Endothelial cell (in vitro differentiated cells): ENCODE measurements around the gene SIGLEC1. TPM values are rescaled to one million over a fixed set of nuclear protein-coding genes. Genes with fewer than 3 reads are reported as not detected.

Experiments
- DNase-seq: peaks from one replicate; pipeline ENCODE4 v3.0.0; 2021; ENCODE audit warnings: low spot score
- H3K27ac Mint-ChIP-seq: one replicate; pipeline ENCODE4 v1.8.0; 2021; ENCODE audit warnings: mixed read lengths, inconsistent platforms; ENCODE audit not compliant: unreplicated experiment
- H3K27me3 Mint-ChIP-seq: one replicate; pipeline ENCODE4 v1.8.0; 2021; ENCODE audit warnings: mild to moderate bottlenecking, moderate library complexity, mixed read lengths, inconsistent platforms; ENCODE audit not compliant: unreplicated experiment
- H3K36me3 Mint-ChIP-seq: one replicate; pipeline ENCODE4 v1.8.0; 2021; ENCODE audit warnings: mild to moderate bottlenecking, low read depth, mixed read lengths, inconsistent platforms; ENCODE audit not compliant: unreplicated experiment
- H3K4me1 Mint-ChIP-seq: one replicate; pipeline ENCODE4 v1.8.0; 2021; ENCODE audit warnings: mild to moderate bottlenecking, mixed read lengths, inconsistent platforms; ENCODE audit not compliant: unreplicated experiment
- H3K4me3 Mint-ChIP-seq: one replicate; pipeline ENCODE4 v1.8.0; 2021; ENCODE audit warnings: mild to moderate bottlenecking, mixed read lengths, inconsistent platforms; ENCODE audit not compliant: unreplicated experiment
- H3K9me3 Mint-ChIP-seq: one replicate; pipeline ENCODE4 v1.8.0; 2021; ENCODE audit warnings: mixed read lengths, inconsistent platforms; ENCODE audit not compliant: unreplicated experiment
- total RNA-seq: library from RNA; stranded (reverse); fragmentation: NEBNext Ultra II Directional; extraction: Animal tissue kit (Norgen Biotek cat#: 25700); gene quantifications from one replicate; pipeline ENCODE4 v1.2.1, GENCODE V29; 2021; ENCODE audit not compliant: unreplicated experiment
- TF ChIP-seq, protein P1 (sequence below): fragments of 200-600 bp; sonication (generic); IDR thresholded peaks from one replicate; pipeline ENCODE4 v1.5.0; 2021; ENCODE audit warnings: antibody characterized with exemption; ENCODE audit not compliant: unreplicated experiment

The SIGLEC1 gene
- total RNA-seq, 1 donor from 2014 or later = not detected

- H3K9me3 Mint-ChIP-seq = no peaks in the 10 kb centered on the region
- TF ChIP-seq, protein P1, sequence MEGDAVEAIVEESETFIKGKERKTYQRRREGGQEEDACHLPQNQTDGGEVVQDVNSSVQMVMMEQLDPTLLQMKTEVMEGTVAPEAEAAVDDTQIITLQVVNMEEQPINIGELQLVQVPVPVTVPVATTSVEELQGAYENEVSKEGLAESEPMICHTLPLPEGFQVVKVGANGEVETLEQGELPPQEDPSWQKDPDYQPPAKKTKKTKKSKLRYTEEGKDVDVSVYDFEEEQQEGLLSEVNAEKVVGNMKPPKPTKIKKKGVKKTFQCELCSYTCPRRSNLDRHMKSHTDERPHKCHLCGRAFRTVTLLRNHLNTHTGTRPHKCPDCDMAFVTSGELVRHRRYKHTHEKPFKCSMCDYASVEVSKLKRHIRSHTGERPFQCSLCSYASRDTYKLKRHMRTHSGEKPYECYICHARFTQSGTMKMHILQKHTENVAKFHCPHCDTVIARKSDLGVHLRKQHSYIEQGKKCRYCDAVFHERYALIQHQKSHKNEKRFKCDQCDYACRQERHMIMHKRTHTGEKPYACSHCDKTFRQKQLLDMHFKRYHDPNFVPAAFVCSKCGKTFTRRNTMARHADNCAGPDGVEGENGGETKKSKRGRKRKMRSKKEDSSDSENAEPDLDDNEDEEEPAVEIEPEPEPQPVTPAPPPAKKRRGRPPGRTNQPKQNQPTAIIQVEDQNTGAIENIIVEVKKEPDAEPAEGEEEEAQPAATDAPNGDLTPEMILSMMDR = no peak
- no peak for DNase-seq
Measured at GRCh38 chr20:3719046-3719445, 6.6 kb upstream of the SIGLEC1 start.

DNA sequence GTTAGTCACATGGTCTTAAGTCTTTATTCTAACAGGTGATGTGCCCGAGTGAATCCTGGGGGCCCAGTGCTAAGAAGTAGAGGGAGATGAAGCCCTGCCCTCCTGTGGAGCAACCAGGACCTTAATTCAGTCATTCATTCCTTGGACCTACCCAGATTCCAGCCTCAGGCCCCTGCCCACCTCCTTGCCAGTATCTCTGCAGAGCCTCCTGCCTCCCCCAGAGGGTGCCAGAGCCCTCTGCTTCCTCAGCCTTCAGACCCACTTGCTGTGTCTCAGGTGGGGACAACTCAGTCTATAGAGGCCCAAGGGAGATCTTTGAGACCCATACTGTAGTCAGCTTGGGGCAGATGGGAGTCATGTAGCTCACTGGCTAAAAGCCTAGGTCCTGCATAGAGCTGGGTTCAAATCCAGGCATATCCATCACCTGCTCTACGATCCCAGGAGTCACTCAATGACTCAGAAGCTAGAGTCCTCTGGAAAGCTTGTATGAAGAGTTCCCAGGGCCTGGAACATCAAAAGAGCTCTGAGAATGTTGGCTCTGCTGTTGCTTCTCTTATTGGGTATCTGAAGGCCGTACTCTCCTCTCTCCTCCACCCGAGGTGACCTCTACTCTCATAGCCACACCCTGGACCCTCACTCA is 3.9 kb upstream of the SIGLEC1 start:
- no peak overlapping the region for H3K27ac Mint-ChIP-seq
- TF ChIP-seq, protein P1 = peak; percentile 25

More at GRCh38 chr20:3719046-3719445, 6.6 kb upstream of the SIGLEC1 start:
- no peak overlapping the region for H3K4me3 Mint-ChIP-seq
- H3K36me3 Mint-ChIP-seq = peaks cover 3% of the 10 kb centered on the region
- peaks cover 5% of the 10 kb centered on the region for H3K4me1 Mint-ChIP-seq
- H3K27ac Mint-ChIP-seq = no peak overlapping the region
- peaks cover 3% of the 10 kb centered on the region for H3K27me3 Mint-ChIP-seq

GRCh38 chr20:3714092-3714491 is 1.7 kb upstream of the SIGLEC1 start:
- Mint-ChIP-seq H3K27ac (no peak overlapping the region), H3K9me3 (no peaks in the 10 kb centered on the region), H3K4me1 (peaks cover 5% of the 10 kb centered on the region), H3K36me3 (peaks cover 3% of the 10 kb centered on the region), H3K27me3 (peaks cover 4% of the 10 kb centered on the region), H3K4me3 (no peak overlapping the region)
- DNase-seq = no peak
- TF ChIP-seq, protein P1 = no peak

More for the DNA sequence above, 3.9 kb upstream of the SIGLEC1 start:
- no peak overlapping the region for H3K4me3 Mint-ChIP-seq
- peaks cover 3% of the 10 kb centered on the region for H3K36me3 Mint-ChIP-seq
- peak; percentile 65 for DNase-seq
- H3K4me1 Mint-ChIP-seq = peaks cover 5% of the 10 kb centered on the region
- H3K27me3 Mint-ChIP-seq = peaks cover 4% of the 10 kb centered on the region
- H3K9me3 Mint-ChIP-seq = no peaks in the 10 kb centered on the region

GRCh38 chr20:3711484-3711941 is 887 bp downstream of the SIGLEC1 start:
- peaks cover 5% of the 10 kb centered on the region for H3K4me1 Mint-ChIP-seq
- no peaks in the 10 kb centered on the region for H3K36me3 Mint-ChIP-seq
- no peak overlapping the region for H3K4me3 Mint-ChIP-seq
- DNase-seq = no peak
- TF ChIP-seq, protein P1 = no peak
- H3K27me3 Mint-ChIP-seq = peaks cover 7% of the 10 kb centered on the region
- H3K9me3 Mint-ChIP-seq = no peaks in the 10 kb centered on the region
- H3K27ac Mint-ChIP-seq = no peak overlapping the region

GRCh38 chr20:3710703-3711483 is 1.5 kb downstream of the SIGLEC1 start:
- Mint-ChIP-seq H3K27ac (no peak overlapping the region), H3K4me1 (peaks cover 5% of the 10 kb centered on the region), H3K4me3 (no peak overlapping the region), H3K9me3 (no peaks in the 10 kb centered on the region), H3K36me3 (no peaks in the 10 kb centered on the region), H3K27me3 (peaks cover 7% of the 10 kb centered on the region)
- DNase-seq = peak; percentile 87
- TF ChIP-seq, protein P1 = peak; percentile 100
